Forelimb muscle (tissue), 1 donor: ENCODE results near the gene KRTAP11-1. TPM values are rescaled to one million over a fixed set of nuclear protein-coding genes. Genes with fewer than 3 reads are reported as not detected.

Source experiments
- DNase-seq: peaks from one replicate; pipeline ENCODE4 v3.0.0-alpha.2; 2013; ENCODE audit warnings: low read depth
- polyA plus RNA-seq: library from polyadenylated mRNA; unstranded; fragments of 120-200 nt; gene quantifications from one replicate; pipeline ENCODE4 v1.2.1, GENCODE V29; 2013; ENCODE audit not compliant: insufficient read length

The KRTAP11-1 gene
- polyA plus RNA-seq = not detected

GRCh38 chr21:30881480-30881879 is at the start of gene KRTAP11-1:
TSS of gene KRTAP11-1 (minus strand) at chr21:30881580. CDS start at chr21:30881524, 56 bp downstream.
- no peak for DNase-seq

GRCh38 chr21:30924146-30924700 is 42.8 kb upstream of the KRTAP11-1 start:
- DNase-seq = no peak

- no peak for DNase-seq
Measured at GRCh38 chr21:30921129-30921528, 39.7 kb upstream of the KRTAP11-1 start.

- DNase-seq = no peak
Measured at GRCh38 chr21:30917557-30917956, 36.2 kb upstream of the KRTAP11-1 start.

GRCh38 chr21:30900881-30901280 is 19.5 kb upstream of the KRTAP11-1 start:
- DNase-seq = no peak

GRCh38 chr21:30882866-30883597 is 1.7 kb upstream of the KRTAP11-1 start:
- DNase-seq = no peak

- no peak for DNase-seq
Measured at GRCh38 chr21:30880914-30881313, 466 bp downstream of the KRTAP11-1 start.

GRCh38 chr21:30874526-30874925 is 6.9 kb downstream of the KRTAP11-1 start:
- no peak for DNase-seq

GRCh38 chr21:30847627-30848500 is 33.5 kb downstream of the KRTAP11-1 start:
- DNase-seq = no peak

GRCh38 chr21:30842990-30843389 is 38.4 kb downstream of the KRTAP11-1 start:
- no peak for DNase-seq

- no peak for DNase-seq
Measured at GRCh38 chr21:30839304-30839703, 42.1 kb downstream of the KRTAP11-1 start.

- DNase-seq = no peak
Measured at GRCh38 chr21:30838536-30838935, 42.8 kb downstream of the KRTAP11-1 start.

GRCh38 chr21:30831194-30831765 is 50.1 kb downstream of the KRTAP11-1 start:
- DNase-seq = no peak

Other genes starting within 250 kb of the KRTAP11-1 start
- not detected for gene KRTAP20-2, start 246.4 kb downstream of the KRTAP11-1 start, polyA plus RNA-seq
- not detected for gene KRTAP20-3, start 238.7 kb downstream of the KRTAP11-1 start, polyA plus RNA-seq
- not detected for gene KRTAP21-3, start 162.8 kb downstream of the KRTAP11-1 start, polyA plus RNA-seq
- gene KRTAP21-2, start 134.3 kb downstream of the KRTAP11-1 start, polyA plus RNA-seq = not detected
- gene KRTAP21-1, start 126.2 kb downstream of the KRTAP11-1 start, polyA plus RNA-seq = not detected
- not detected for gene KRTAP8-1, start 68.3 kb downstream of the KRTAP11-1 start, polyA plus RNA-seq
- not detected for gene KRTAP7-1, start 51.8 kb downstream of the KRTAP11-1 start, polyA plus RNA-seq
- gene KRTAP19-8, start 156.9 kb upstream of the KRTAP11-1 start, polyA plus RNA-seq = not detected